HG03025 (cell line): ENCODE data around the gene CFAP99.

Source experiments
- ATAC-seq: cut with Tn5 transposase; IDR thresholded peaks from one replicate; pipeline ENCODE4 v1.9.1; 2021; ENCODE audit warnings: mild to moderate bottlenecking, moderate library complexity; ENCODE audit not compliant: unreplicated experiment, low FRiP score

Gene CFAP99

GRCh38 chr4:2445130-2445529, 26.4 kb downstream of the CFAP99 start:
- no peak for ATAC-seq

GRCh38 chr4:2445571-2445970, 26.8 kb downstream of the CFAP99 start:
- ATAC-seq = no peak

GRCh38 chr4:2446656-2447564, 28.2 kb downstream of the CFAP99 start:
- ATAC-seq = no peak

- no peak for ATAC-seq
Observed at GRCh38 chr4:2448589-2448988, 29.8 kb downstream of the CFAP99 start.

- ATAC-seq = no peak
Observed at GRCh38 chr4:2449051-2449450, 30.3 kb downstream of the CFAP99 start.

GRCh38 chr4:2449511-2450392, 31.0 kb downstream of the CFAP99 start:
- no peak for ATAC-seq

- no peak for ATAC-seq
Observed at GRCh38 chr4:2450394-2451035, 31.8 kb downstream of the CFAP99 start.

GRCh38 chr4:2451036-2451520, 32.3 kb downstream of the CFAP99 start:
- ATAC-seq = no peak

GRCh38 chr4:2451821-2452785, 33.3 kb downstream of the CFAP99 start:
- ATAC-seq = no peak

- ATAC-seq = no peak
Observed at GRCh38 chr4:2457481-2458295, 38.9 kb downstream of the CFAP99 start.

- ATAC-seq = no peak
Observed at GRCh38 chr4:2458546-2459491, 40.1 kb downstream of the CFAP99 start.

GRCh38 chr4:2459589-2460349, 41.0 kb downstream of the CFAP99 start:
- no peak for ATAC-seq

GRCh38 chr4:2461246-2461960, 42.6 kb downstream of the CFAP99 start:
- ATAC-seq = no peak

GRCh38 chr4:2462218-2462991, 43.6 kb downstream of the CFAP99 start:
- peak; percentile 74 for ATAC-seq

GRCh38 chr4:2462992-2463762, 44.4 kb downstream of the CFAP99 start:
- no peak for ATAC-seq
